ENCODE measurements around the gene ACTL9.

ACTL9 gene

DNA sequence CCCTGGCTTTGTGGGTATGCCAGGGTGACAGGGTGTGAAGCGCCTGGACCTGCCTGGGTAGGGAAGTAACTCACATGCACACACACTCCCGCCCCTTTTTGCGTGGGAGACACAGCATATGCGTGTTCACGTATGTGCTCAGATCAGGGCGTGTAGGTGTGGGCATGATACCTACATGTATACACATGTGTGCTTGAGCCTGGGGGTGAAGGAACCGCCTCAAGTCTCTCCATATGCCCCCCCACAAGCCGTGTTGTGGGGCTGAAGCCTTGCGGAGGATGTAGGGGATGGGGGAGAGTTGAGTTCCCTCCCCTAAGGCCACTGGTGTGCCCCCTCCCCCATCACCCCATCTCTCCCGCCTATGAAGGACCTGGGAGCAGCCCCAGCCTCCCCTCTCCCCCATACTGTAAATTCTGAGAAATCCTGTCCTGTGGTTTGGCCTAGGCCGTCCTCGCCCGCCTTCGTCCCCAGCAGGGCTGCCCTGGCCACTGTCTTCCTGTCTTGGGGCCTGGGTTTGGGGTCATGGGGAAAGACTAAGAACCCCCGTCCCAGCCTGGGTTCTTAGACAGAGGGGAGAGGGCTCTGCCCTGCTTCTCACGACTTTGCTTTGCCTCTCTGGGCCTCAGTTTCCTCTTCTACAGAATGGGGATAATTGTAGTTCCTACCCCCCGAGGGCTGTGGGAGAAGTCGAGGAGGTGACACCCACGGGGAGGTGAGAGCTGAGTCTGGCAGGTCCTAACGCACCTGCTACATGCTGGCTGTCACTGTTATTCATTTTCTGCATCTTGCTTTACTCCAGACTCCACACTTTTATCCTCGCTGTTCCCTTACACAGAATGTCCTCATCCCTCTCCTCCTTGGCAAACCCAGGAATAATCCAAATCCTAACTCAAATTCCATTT is 14.3 kb downstream of the ACTL9 start:
- no peak for DNase-seq

DNA sequence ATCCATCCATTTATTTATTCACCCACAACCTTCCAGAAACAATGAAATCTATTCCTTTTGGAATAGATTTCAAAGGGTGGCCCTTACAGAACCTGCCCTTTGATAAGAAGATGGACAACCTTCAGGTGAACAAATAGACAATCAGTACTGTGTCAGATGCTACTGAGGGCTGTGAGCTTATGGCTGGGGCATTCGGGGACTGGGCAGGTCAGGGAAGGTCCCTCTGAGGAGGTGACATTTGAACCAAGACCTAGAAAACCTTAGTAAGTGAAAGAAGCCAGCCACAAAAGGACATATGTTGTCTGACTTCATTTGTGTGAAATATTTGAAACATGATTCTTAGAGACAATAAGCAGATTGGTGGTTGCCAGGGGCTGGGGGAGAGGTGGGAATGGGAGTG is 15.7 kb downstream of the ACTL9 start:
- DNase-seq = no peak

DNA sequence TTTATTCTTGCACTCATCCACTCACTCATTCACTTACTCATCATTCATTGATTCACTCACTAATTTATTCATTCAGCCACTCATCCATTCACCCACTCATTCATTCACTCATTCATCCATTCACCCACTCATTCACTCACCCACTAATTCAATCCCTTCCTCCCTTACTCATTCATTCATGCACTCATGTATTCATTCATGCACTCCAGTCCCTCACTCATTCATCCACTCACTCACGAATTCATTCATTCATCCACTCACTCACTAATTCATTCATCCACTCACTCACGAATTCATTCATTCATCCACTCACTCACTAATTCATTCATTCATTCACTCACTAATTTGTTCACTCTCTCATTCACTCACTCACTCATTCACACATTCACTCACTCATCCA is 16.1 kb downstream of the ACTL9 start:
- no peak for DNase-seq

DNA sequence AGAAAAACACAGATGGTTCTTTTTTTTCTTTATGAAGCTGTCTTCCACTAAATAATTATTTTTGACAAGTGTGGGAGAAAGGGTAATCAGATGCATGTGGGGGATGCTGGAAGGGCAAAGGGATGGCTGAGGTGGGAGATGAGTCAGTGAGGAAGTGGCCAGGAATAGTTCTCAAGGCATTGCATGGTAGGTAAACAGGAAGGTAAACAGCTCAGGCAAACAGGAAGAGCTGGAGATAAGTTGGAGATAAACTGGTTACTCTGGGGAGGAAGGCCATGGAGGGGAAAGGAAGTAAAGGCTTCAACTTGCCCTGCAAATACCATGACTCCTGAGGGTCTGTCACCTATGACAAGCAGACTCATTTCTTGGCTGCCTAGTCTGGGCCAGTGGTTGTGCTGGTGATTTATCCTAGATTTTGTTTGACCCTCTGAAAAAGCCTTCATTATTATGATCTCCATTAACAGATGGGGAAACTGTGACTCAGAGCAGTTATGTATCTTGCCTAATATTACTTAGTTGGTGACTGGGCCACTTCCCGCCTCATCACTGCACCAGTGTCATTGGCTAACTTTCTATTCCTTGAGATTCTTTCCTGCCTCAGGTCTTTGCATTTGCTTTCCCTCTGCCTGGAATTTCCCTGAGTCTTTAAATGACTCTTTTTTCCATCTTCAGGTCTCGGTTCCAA is 17.1 kb downstream of the ACTL9 start:
- no peak for DNase-seq

DNA sequence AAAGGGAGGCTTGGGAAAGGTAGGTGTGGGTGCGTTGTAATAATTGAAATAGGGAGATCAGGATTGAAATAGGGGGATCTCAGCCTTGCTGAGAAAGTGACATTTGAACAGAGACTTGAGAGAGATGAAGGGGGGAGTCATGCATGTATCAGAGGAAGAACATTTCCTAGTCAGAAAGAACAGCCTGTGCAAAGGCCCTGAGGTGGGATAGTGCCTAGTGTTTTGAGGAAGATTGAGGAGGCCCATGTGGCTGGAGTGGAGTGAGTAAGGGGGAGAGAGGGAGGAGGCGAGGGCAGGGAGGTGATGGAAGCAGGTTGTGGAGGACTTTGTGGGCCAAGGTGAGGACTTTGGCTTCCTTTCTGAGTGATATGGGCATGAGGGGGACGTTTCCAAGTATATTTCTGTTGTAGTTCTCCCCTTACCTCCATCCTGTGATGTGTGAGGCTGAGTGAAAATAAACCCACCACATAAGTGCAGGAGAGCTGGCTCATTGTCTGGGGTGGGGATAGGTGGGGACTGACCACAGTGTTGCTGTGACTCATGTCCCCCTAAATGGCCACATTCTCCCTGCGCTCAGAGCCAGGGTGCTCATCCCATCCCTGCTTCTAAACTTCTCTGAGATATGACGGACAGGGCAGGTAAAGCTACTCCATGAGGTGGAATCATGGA is 17.8 kb downstream of the ACTL9 start:
- no peak for DNase-seq

DNA sequence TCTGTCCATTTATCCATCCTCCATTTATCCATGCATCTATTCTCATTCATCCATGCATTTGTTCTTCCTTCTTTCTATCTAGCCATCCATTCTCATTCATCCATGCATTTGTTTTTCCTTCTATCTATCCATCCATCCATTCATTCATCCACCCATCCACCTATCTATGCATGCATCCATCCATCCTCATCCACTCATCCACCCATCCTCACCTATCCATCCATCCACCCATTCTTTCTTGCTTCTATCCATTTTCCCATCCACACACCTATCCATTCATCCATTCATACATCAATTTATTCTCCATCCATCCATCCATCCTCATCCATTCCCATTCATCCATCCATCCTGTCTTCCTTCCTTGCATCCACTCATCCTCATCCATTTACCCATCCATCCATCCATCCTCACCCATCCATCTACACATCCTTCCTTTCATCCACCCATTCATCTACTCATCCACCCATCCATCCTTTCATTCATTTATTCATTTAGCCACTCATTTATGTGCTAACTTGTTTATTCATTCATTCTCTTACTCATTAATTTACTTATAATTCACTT is 20.3 kb downstream of the ACTL9 start:
- DNase-seq = no peak

DNA sequence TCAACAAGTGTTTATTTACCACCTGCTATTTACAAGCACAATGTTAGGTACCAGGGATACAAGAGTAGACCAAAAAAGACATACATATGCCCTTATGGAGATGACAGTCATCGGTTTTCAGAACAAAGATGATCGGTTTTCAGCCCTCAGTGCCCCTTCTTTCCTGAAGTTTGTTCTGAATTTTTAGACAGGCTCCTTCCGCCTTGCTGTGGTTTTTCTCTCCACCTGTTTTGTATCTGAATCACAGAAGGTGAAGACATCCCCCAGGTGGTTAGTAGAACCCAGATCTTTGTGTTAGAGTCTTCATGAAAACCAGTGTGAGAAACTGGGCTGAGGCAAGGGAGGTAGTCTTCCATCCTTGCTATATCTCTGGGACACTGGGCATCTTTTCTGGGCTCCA is 23.5 kb downstream of the ACTL9 start:
- DNase-seq = no peak

DNA sequence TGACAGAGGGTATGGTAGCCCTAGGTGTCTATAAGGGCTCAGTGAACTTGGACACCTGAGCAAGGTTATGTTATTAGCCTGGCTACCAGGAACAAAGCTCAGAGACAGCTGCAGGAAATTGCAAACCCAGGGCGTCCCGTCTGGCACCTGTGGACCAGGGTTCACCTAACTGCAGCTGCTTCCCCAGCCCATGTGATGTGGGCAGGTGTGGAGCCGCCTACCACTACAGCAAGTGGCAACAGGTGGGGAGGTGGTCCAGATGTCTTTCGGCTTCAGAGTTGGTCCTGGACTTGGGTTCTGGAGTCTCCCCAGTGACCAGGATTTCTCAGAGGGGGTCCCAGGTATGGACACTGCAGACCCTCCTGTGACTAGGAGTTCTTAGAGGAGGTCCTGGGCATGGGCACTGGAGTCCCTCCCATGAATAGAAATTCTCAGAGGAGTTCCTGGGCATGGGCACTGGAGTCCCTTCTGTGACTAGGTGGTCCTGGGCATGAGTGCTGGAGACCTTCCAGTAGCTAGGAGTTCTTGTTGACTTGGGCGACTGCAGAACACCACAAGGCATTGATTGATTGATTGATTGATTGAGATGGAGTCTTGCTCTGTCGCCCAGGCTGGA is 25.2 kb downstream of the ACTL9 start:
- DNase-seq = no peak

DNA sequence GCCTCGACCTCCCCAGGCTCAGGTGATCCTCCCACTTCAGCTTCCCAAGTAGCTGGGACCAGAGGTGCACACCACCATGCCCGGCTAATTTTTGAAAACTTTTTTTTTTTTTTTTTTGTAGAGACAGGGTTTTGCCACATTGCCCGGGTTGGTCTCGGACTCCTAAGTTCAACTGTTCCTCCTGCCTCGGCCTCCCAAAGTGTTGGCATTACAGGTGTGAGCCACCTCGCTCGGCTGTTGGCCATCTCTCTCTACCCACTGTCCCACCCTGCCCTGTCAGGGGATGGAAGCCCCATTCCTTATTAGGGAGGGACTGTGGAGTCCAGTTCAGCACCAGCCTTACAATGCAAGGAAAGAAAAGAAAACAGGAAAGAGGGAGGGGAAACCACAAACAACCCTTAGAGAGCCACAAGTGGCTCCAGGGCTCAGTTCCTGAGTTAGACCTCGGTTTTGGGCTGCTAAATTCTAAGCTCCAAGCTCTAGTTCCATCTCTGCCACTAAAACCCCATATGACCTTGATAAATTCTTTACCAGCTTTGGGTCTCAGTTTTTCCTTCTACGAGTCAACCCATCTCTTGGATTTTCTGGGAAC is 31.7 kb downstream of the ACTL9 start:
- no peak for DNase-seq

DNA sequence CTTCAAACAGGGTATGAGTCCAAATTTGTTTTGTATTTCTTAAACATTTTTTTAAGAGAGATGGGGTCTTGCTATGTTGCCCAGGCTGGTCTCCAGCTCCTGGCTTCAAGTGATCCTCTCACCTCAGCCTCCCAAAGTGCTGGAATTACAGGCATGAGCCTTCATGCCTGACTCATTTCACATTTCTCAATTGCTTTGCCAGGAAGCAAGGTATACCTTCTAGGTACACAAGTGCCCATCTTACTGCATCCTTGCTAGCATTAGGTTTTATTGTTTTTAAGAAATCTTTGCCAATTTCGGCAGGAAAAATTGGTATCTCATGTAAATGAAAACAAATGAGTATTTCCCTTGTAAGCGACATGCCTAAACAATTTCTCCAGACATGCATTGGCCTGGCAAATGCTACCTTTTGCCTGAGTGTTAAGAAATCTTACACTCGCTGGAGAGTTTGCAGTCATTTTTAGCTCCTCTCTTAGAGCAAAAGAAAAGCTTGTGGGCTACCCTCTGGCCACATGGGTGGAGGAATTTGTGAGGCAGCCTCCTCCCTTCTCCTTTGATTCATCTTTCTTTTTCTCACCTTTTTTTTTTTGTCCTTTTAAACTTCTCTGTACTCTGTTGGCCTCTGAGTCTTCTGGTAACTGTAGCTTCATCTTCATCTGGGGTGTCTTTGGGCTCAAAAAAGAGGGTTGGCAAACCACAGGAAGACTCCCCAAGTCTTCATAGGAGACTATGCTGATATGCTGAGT is 33.0 kb downstream of the ACTL9 start:
- DNase-seq = no peak

DNA sequence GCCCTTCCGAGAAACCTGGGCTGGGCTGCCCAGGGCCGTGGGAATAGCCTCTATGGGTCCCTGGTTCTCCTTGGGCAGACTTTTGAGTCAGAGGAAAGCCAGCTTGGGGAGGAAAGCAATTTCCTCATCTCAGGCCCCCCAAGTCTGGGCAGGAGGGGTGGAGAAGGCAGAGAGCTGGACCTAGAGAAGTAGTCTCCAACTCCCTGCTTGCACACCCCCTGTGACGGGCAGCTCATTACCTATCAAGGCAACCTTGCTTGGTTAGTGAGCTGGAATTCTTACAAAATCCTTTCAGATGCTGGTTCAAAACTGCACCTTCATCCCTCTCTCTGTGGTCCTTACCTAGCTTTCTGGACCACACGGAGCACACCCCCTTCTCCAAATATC is 33.9 kb downstream of the ACTL9 start:
- no peak for DNase-seq

DNA sequence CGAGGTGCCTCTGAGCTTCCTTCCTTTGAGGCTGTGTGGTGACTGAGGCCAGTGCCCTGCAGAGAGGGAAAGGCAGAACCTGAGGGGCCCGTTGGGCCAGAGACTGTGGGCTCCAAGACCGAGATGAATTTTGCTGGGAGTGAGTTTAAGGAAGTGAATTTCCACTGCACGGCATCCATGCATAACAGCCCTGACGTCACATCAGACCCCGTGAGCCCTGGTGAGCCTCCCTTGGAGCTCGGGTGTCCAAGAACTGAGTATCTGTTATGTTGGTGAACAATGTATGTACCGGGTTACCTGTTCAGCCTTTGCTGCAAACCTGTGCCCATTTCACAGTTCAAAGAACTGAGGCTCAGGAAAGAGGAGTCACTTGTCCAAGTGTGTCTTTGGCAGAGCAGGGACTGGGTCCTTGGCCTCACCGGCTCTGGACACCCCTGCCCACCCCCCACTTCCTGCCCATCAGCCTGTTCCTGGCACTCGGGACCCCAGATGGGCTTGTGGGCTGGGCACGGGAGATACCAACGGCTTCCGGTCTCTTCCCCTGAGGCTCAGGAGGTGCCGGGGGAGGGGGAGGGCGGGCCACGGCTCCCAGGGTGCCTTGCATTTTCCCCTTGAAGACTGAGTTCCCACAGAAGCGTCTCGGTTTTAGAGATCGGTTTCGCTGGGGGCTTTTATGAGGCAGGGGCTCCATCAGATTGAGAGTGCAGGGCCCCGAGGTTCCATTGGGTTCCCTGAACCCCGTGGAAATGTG is 34.5 kb downstream of the ACTL9 start:
- no peak for DNase-seq

DNA sequence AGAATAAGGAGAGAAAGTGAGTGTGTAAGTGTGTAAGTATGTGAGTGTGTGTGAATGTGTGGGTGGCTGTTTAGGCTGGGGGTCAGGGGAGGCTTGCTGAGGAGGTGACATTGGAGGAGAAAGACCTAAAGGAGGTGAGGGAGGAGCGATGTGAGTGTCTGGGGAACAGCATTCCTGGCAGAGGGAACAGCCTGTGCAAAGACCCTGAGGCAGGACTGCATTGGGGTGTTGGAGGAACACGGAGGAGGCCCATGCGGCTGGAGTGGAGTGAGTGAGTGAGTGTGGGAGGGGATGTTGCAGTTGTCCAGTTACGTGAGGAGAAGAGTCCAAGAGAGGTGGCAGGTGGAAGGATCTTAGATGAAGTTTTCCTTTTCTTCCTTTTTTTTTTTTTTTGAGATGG is 36.3 kb downstream of the ACTL9 start:
- DNase-seq = no peak

DNA sequence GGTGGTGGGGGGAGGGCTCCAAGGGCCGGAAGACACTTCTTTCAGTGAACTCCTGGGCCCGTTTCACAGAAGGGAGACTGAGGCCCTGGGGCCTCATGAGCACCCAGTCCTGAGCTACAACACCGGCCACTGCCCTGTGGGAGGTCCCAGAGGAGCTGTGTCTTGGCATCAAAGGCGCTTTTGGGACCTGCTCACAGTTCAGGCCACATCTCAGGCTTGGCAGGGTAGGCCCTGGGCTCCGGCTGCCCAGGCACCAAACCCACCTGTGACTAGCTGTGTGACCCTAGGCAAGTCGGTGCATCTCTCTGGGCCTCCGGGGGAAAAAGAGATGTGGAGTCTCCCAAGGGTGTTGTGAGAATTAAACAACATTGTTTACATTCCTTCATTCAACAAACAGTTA is 38.7 kb downstream of the ACTL9 start:
- DNase-seq = no peak

DNA sequence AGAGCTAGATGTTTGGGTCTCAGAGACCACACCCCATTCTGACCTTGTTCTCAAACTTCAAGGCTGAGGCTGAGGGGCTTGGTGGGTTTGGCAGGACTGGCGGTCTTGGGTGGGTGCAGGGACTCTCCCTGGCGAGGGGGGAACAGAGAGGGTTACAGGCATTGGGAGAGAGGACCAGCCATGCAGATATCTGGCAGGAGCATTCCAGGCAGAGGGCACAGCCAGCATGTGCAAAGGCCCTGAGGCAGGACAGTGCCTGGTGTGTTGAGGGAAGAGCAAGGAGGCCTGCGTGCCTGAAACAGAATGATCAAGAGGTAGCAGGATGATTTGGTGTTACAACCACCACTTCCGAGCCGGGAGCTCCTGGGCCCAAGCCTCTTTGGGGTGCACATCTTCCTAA is 40.7 kb downstream of the ACTL9 start:
- no peak for DNase-seq

DNA sequence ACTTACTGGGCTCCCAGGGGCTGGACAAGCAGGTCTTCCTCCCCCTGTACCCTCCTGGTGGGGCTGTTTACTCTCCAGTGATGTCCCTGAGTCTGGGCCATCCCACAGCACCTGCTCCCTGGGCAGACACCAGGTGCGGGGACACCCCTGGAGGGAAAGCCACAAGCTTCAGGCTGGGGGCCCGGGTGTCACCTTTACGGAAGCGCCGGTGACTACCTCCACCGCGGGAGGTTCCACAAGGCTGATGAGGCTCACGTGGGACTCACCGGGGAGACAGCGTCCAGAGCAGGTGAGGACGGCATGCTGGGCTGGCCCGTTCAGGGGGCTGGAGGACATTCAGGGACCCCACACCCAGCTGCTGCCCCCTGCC is 43.3 kb downstream of the ACTL9 start:
- DNase-seq = no peak

DNA sequence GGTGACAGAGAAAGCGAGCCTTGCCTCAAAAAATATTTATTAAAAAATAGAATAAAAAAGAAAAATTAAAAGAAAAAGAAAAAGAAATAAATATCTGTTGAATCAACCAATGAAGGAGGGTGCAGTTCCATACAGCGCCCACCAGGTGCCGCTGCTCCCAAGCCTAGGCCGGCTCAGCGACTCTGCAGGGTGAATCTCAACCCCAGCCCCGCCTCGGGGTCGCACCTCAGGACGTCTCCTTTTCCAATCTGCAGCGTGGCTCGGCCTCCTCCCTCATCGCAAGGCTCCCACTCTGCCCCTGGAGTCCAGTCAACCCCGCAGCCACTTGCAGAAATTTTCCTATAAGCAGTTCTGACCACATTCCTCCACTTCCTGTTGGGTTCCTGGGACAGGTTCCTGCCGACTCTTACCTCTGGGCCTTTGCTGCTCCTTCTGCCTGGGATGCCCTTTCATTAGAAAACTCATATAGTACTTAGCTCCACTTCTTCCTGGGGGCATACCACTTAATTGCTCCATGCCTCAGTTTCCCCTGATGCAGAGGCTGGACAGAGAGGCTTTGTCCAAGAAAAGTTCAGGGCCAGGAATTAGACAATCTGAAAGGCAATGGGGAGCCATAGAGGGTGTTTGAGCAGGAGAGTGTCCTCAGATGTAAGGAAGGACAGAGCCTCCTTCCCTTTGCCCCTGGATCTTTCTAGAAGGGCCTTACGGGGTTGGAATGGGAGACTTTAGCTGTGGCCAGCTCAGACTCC is 43.8 kb downstream of the ACTL9 start:
- no peak for DNase-seq

DNA sequence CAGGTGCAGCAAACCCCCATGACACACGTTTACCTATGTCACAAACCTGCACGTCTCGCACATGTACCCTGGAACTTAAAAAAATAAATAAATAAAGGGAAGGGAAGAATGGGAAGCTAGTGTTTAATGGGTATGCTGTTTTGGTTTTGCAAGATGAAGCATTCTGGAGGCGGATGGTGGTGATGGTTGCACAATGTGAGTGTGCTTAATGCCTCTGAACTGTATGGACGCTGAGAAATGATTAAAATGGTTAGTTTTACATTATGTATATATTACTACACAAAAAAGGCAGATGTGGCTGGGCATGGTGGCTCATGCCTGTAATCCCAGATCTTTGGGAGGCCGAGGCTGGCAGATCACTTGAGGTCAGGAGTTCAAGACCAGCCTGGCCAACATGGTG is 50.4 kb downstream of the ACTL9 start:
- no peak for DNase-seq
